ENCODE results near the gene MGRN1. TPM values are rescaled to one million over a fixed set of nuclear protein-coding genes. Genes with fewer than 3 reads are reported as not detected.

MGRN1 gene
- total and polyA plus RNA-seq, 2 donors (not counting 3 experiments of a cell fraction or from before 2014, with no cell fraction given) = 15.6 to 73.0 TPM

- Histone ChIP-seq H3K4me2 (ENCODE audit: insufficient read depth, low read length) (no peak overlapping the region), H3K9ac (replicated peaks; ENCODE audit: extremely low read depth, insufficient read depth, low read length) (no peak overlapping the region), H3K9me3 (replicated peaks; ENCODE audit: control insufficient read depth, insufficient read depth, low read length) (no peaks in the 10 kb centered on the region), H3K9me1 (replicated peaks; ENCODE audit: control insufficient read depth, extremely low read depth, insufficient read depth, low read length) (no peaks in the 10 kb centered on the region), H2AFZ (ENCODE audit: low read depth, low read length) (no peak overlapping the region), H3K4me3 (replicated peaks in 1 of 3; ENCODE audit: insufficient read depth in 1 of 3, low read depth in 1 of 3, low read length in 3 of 3) (no peak overlapping the region), H3K27me3 (ENCODE audit: control insufficient read depth in 2 of 2, insufficient read depth in 2 of 2, low read length in 2 of 2) (no peaks in the 10 kb centered on the region), H3K36me3 (ENCODE audit: control insufficient read depth in 2 of 2, extremely low read depth in 1 of 2, insufficient read depth in 2 of 2, low read length in 2 of 2) (peaks cover 4 to 52% of the 10 kb centered on the region in 2 experiments), H3K27ac (ENCODE audit: insufficient read depth, low read depth, low read length) (no peak overlapping the region), H3K4me1 (ENCODE audit: control insufficient read depth, extremely low read depth, insufficient read depth, low read length) (no peaks in the 10 kb centered on the region), H3K79me2 (ENCODE audit: control insufficient read depth, insufficient read depth, low read length) (no peaks in the 10 kb centered on the region), H4K20me1 (replicated peaks; ENCODE audit: control insufficient read depth, extremely low read depth, insufficient read depth, low read length) (no peaks in the 10 kb centered on the region)
- DNase-seq (ENCODE audit: low read depth, low spot score) (no peak), FAIRE-seq (no peak)
- no TSS peak for BruUV-seq (replicated peaks)
- ChIA-PET CTCF (no interaction called here), POLR2A (no interaction called here)
- no peak for TF ChIP-seq MYC (IDR thresholded peaks at IDR 0.05; ENCODE audit: low read depth, low read length)
- no peak for TF ChIP-seq JUN (IDR thresholded peaks at IDR 0.05; ENCODE audit: borderline replicate concordance, insufficient read depth, insufficient read length, low read depth)
- TF ChIP-seq FOS (IDR thresholded peaks at IDR 0.05; ENCODE audit: borderline replicate concordance, insufficient read depth, low read length) = no peak
- no peak for TF ChIP-seq CTCF (IDR thresholded peaks at IDR 0.05; ENCODE audit: extremely low read depth in 1 of 2, insufficient read depth in 1 of 2, low read depth in 1 of 2, low read length in 2 of 2)
- TF ChIP-seq POLR2AphosphoS5 (IDR thresholded peaks at IDR 0.05; ENCODE audit: insufficient read depth, low read depth, low read length) = no peak
- TF ChIP-seq MAX (IDR thresholded peaks at IDR 0.05; ENCODE audit: insufficient read depth, insufficient read length) = no peak
- TF ChIP-seq GATA2 (IDR thresholded peaks at IDR 0.05; ENCODE audit: insufficient read depth, insufficient read length, low read depth, low read length) = no peak
- TF ChIP-seq EZH2 (IDR thresholded peaks at IDR 0.05; ENCODE audit: borderline replicate concordance, low read depth, low read length, severe bottlenecking) = no peak
- TF ChIP-seq POLR2A (IDR thresholded peaks at IDR 0.05; ENCODE audit: low read depth, low read length) = no peak
- intact Hi-C loops (cut with micrococcal nuclease) (no loop called here), dilution Hi-C loops (cut with MboI; ENCODE audit: extremely low pct_ligation_motif_present, low sequenced_read_pairs) (no loop called here)
Observed at GRCh38 chr16:4684058-4684715, 59.6 kb downstream of the MGRN1 start.

Data from endothelial cell of umbilical vein (primary cell).